H9 (cell line): ENCODE data around the gene IER5L. TPM values are rescaled to one million over a fixed set of nuclear protein-coding genes. Genes with fewer than 3 reads are reported as not detected.

Experiments used
- DNase-seq: peaks from one replicate; pipeline ENCODE4 v3.0.0-alpha.2; 2017
- H2AFZ ChIP-seq: one replicate; pipeline ENCODE4 v1.6.1; 2013; ENCODE audit warnings: mild to moderate bottlenecking, low read length, control low read depth, moderate library complexity
- H2AK5ac ChIP-seq: 2 replicates; pipeline ENCODE4 v1.6.1; 2013; ENCODE audit warnings: low read length, control low read depth, mixed read lengths; ENCODE audit not compliant: insufficient read length
- H2BK120ac ChIP-seq: one replicate; pipeline ENCODE4 v1.6.1; 2013; ENCODE audit warnings: low read depth, mild to moderate bottlenecking, low read length, control low read depth, inconsistent platforms; ENCODE audit not compliant: poor library complexity, severe bottlenecking
- H2BK12ac ChIP-seq: 2 replicates; pipeline ENCODE4 v1.6.1; 2013; ENCODE audit warnings: low read length, control low read depth, mixed read lengths, low read depth; ENCODE audit not compliant: insufficient read length
- H2BK15ac ChIP-seq: 2 replicates; pipeline ENCODE4 v1.6.1; 2013; ENCODE audit warnings: low read depth, low read length, control low read depth
- H2BK20ac ChIP-seq: one replicate; pipeline ENCODE4 v1.6.1; 2013; ENCODE audit warnings: low read depth, mild to moderate bottlenecking, low read length, control low read depth, inconsistent platforms; ENCODE audit not compliant: poor library complexity, severe bottlenecking
- H2BK5ac ChIP-seq: 2 replicates; pipeline ENCODE4 v1.6.1; 2013; ENCODE audit warnings: low read length, control low read depth, mixed read lengths; ENCODE audit not compliant: insufficient read length
- H3K14ac ChIP-seq: 2 replicates; pipeline ENCODE4 v1.6.1; 2013; ENCODE audit warnings: low read length, control low read depth; ENCODE audit not compliant: insufficient read depth
- H3K18ac ChIP-seq: 2 replicates; pipeline ENCODE4 v1.6.1; 2013; ENCODE audit warnings: low read depth, mild to moderate bottlenecking, mixed read lengths, low read length, control low read depth; ENCODE audit not compliant: insufficient read length
- H3K23ac ChIP-seq: 2 replicates; pipeline ENCODE4 v1.6.1; 2013; ENCODE audit warnings: low read length, control low read depth, mixed read lengths, low read depth; ENCODE audit not compliant: insufficient read length
- H3K23me2 ChIP-seq: 2 replicates; pipeline ENCODE4 v1.6.1; 2013; ENCODE audit warnings: low read depth, mild to moderate bottlenecking, mixed read lengths, low read length, control low read depth; ENCODE audit not compliant: insufficient read length, poor library complexity, severe bottlenecking
- H3K27ac ChIP-seq: 2 replicates; pipeline ENCODE4 v1.5.1; 2013; ENCODE audit warnings: low read length, control low read depth, mixed read lengths, low read depth; ENCODE audit not compliant: insufficient read length
- H3K27me3 ChIP-seq: 2 replicates; pipeline ENCODE4 v1.6.1; 2013; ENCODE audit warnings: low read length, control low read depth, inconsistent platforms; ENCODE audit not compliant: insufficient read depth
- H3K4ac ChIP-seq: 2 replicates; pipeline ENCODE4 v1.6.1; 2013; ENCODE audit warnings: low read depth, mild to moderate bottlenecking, control low read depth, inconsistent platforms, low read length, moderate library complexity
- H3K4me1 ChIP-seq: 2 replicates; pipeline ENCODE4 v1.6.1; 2013; ENCODE audit warnings: low read length, control low read depth, inconsistent platforms; ENCODE audit not compliant: insufficient read depth
- H3K4me2 ChIP-seq: 2 replicates; pipeline ENCODE4 v1.6.1; 2013; ENCODE audit warnings: low read length, control low read depth, mixed read lengths; ENCODE audit not compliant: insufficient read length, insufficient read depth
- H3K56ac ChIP-seq: 2 replicates; pipeline ENCODE4 v1.6.1; 2013; ENCODE audit warnings: low read depth, mild to moderate bottlenecking, mixed read lengths, low read length, control low read depth; ENCODE audit not compliant: insufficient read length
- H3K79me1 ChIP-seq: 2 replicates; pipeline ENCODE4 v1.6.1; 2013; ENCODE audit warnings: low read depth, mild to moderate bottlenecking, moderate library complexity, low read length, control low read depth, inconsistent platforms; ENCODE audit not compliant: insufficient read depth, poor library complexity, severe bottlenecking
- H3K79me2 ChIP-seq: 2 replicates; pipeline ENCODE4 v1.6.1; 2013; ENCODE audit warnings: low read length, control low read depth, inconsistent platforms; ENCODE audit not compliant: insufficient read depth
- H3K9ac ChIP-seq: 2 replicates; pipeline ENCODE4 v1.6.1; 2013; ENCODE audit warnings: low read length, control low read depth, mixed read lengths; ENCODE audit not compliant: insufficient read length; ENCODE audit errors: extremely low read depth
- H3K9me3 ChIP-seq: one replicate; pipeline ENCODE4 v1.6.1; 2013; ENCODE audit warnings: low read depth, low read length, inconsistent platforms; ENCODE audit not compliant: control insufficient read depth
- H3T11ph ChIP-seq: one replicate; pipeline ENCODE4 v1.6.1; 2013; ENCODE audit warnings: mild to moderate bottlenecking, low read length, control low read depth, inconsistent platforms
- H4K20me1 ChIP-seq: one replicate; pipeline ENCODE4 v1.6.1; 2013; ENCODE audit not compliant: control insufficient read depth, insufficient read length, insufficient read depth
- H4K5ac ChIP-seq: 2 replicates; pipeline ENCODE4 v1.6.1; 2013; ENCODE audit warnings: low read depth, mild to moderate bottlenecking, mixed read lengths, low read length, control low read depth; ENCODE audit not compliant: insufficient read length
- H4K8ac ChIP-seq: replicated peaks from 2 replicates; pipeline ENCODE4 v1.6.1; 2013; ENCODE audit warnings: low read length, control low read depth, mixed read lengths, low read depth; ENCODE audit not compliant: insufficient read length
- H4K91ac ChIP-seq: 2 replicates; pipeline ENCODE4 v1.6.1; 2013; ENCODE audit warnings: low read depth, mild to moderate bottlenecking, moderate library complexity, mixed read lengths, low read length, control low read depth; ENCODE audit not compliant: insufficient read length
- H3K27ac Mint-ChIP-seq, 3 experiments: 2 replicates in 2 of 3; 3 replicates in 1 of 3; pipeline ENCODE4 v1.8.0; 2020 to 2021; ENCODE audit warnings: mixed read lengths in 3 of 3, mild to moderate bottlenecking in 1 of 3, moderate library complexity in 1 of 3
- H3K27me3 Mint-ChIP-seq: 2 replicates; pipeline ENCODE4 v1.8.0; 2021; ENCODE audit warnings: low read depth, mild to moderate bottlenecking, moderate library complexity, mixed read lengths
- H3K36me3 Mint-ChIP-seq, 3 experiments: 2 replicates in 2 of 3; 3 replicates in 1 of 3; pipeline ENCODE4 v1.8.0; 2020 to 2021; ENCODE audit warnings: low read depth in 3 of 3, mixed read lengths in 3 of 3; ENCODE audit not compliant: insufficient read depth in 1 of 3
- H3K4me1 Mint-ChIP-seq, 2 experiments: 2 replicates each; pipeline ENCODE4 v1.8.0; 2020; ENCODE audit warnings: mixed read lengths in 2 of 2
- H3K4me3 Mint-ChIP-seq, 2 experiments: 2 replicates in 1 of 2; 3 replicates in 1 of 2; pipeline ENCODE4 v1.8.0; 2020 to 2021; ENCODE audit warnings: mild to moderate bottlenecking in 2 of 2, mixed read lengths in 2 of 2, moderate library complexity in 1 of 2
- H3K9me3 Mint-ChIP-seq, 2 experiments: 2 replicates in 1 of 2; 3 replicates in 1 of 2; pipeline ENCODE4 v1.8.0; 2020; ENCODE audit warnings: mild to moderate bottlenecking in 2 of 2, mixed read lengths in 2 of 2, moderate library complexity in 1 of 2
- WGBS: extraction: QIAGEN DNeasy Blood & Tissue Kit; methylation state at CpG from one replicate; pipeline ENCODE4 v1.1.7; 2013; ENCODE audit warnings: missing lambda C conversion rate, low lambda C conversion rate, mixed read lengths; ENCODE audit not compliant: insufficient read length; ENCODE audit errors: extremely low coverage; 5-methylcytosine and 5-hydroxymethylcytosine counted together
- total RNA-seq: library from RNA; stranded (reverse); gene quantifications from 2 replicates; pipeline ENCODE4 v1.2.1, GENCODE V29; 2021
- TF ChIP-seq, protein P1 (sequence below): fragments of 200-600 bp; sonication (generic); conservative IDR thresholded peaks from 3 replicates; pipeline ENCODE4 v1.8.0; 2021; ENCODE audit warnings: antibody characterized with exemption, mild to moderate bottlenecking

The IER5L gene
- total RNA-seq, 1 experiment from 2014 or later, result 1.0 TPM

DNA sequence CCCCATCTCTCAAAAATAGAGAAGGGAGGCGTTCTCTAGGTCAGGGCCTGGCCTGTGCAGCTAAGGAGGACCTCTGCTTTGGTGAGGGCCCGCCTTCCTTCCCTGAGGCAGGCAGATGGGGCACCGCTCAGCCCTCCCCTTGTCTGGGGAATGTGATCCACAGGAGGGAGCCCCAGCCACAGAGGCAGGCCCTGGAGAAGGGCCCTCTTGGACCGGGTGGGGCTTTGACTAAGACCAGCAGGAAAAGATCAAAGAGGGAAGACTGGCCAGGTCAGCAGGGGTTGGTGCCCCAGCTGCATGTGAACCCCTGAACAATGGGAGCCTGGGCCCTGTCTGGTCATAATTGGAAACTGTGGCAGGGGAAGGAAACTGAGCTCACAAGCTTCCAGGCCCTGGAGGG, 45.0 kb downstream of the IER5L start:
- Mint-ChIP-seq H3K27me3 (no peaks in the 10 kb centered on the region), H3K27ac (no peak overlapping the region), H3K36me3 (peaks cover 21 to 77% (median 72%) of the 10 kb centered on the region in 3 experiments), H3K4me3 (no peak overlapping the region), H3K9me3 (no peaks in the 10 kb centered on the region), H3K4me1 (peaks cover 0 to 3% of the 10 kb centered on the region in 2 experiments; a peak in 1 of 4 replicates)
- Histone ChIP-seq H2BK20ac (no peak overlapping the region), H3K56ac (no peak overlapping the region), H2BK15ac (no peak overlapping the region), H3K14ac (no peak overlapping the region), H3T11ph (no peak overlapping the region), H3K4ac (no peak overlapping the region), H3K9me3 (no peaks in the 10 kb centered on the region), H3K79me1 (no peaks in the 10 kb centered on the region), H3K4me1 (no peaks in the 10 kb centered on the region), H2AFZ (no peak overlapping the region), H2BK5ac (no peak overlapping the region), H2BK12ac (no peak overlapping the region), H3K23ac (no peak overlapping the region), H2AK5ac (no peak overlapping the region), H3K9ac (no peak overlapping the region), H3K23me2 (no peaks in the 10 kb centered on the region), H4K91ac (no peak overlapping the region), H2BK120ac (no peak overlapping the region), H3K18ac (no peak overlapping the region), H3K27ac (no peak overlapping the region), H3K27me3 (no peaks in the 10 kb centered on the region), H4K8ac (no peak overlapping the region), H4K20me1 (no peaks in the 10 kb centered on the region), H4K5ac (no peak overlapping the region), H3K79me2 (peaks cover 2% of the 10 kb centered on the region; the same call in 1 of the 2 replicates), H3K4me2 (no peak overlapping the region)
- DNase-seq, result no peak
- TF ChIP-seq, protein P1, sequence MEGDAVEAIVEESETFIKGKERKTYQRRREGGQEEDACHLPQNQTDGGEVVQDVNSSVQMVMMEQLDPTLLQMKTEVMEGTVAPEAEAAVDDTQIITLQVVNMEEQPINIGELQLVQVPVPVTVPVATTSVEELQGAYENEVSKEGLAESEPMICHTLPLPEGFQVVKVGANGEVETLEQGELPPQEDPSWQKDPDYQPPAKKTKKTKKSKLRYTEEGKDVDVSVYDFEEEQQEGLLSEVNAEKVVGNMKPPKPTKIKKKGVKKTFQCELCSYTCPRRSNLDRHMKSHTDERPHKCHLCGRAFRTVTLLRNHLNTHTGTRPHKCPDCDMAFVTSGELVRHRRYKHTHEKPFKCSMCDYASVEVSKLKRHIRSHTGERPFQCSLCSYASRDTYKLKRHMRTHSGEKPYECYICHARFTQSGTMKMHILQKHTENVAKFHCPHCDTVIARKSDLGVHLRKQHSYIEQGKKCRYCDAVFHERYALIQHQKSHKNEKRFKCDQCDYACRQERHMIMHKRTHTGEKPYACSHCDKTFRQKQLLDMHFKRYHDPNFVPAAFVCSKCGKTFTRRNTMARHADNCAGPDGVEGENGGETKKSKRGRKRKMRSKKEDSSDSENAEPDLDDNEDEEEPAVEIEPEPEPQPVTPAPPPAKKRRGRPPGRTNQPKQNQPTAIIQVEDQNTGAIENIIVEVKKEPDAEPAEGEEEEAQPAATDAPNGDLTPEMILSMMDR, result no peak
- WGBS, result no CpG with 5 or more reads among the region's 4 CpGs
